Retinal pigment epithelial cell (primary cell): ENCODE measurements around the gene SUPT3H.
A peak's percentile ranks its signal among the peaks of the same experiment; 100 is the strongest.

ENCODE experiments used
- DNase-seq: peaks from one replicate; pipeline ENCODE4 v3.0.0-alpha.2; 2010; ENCODE audit warnings: low read depth
- H3K4me3 ChIP-seq: 2 replicates; pipeline ENCODE4 v1.5.1; 2011; ENCODE audit warnings: mild to moderate bottlenecking, low read length, control low read depth, moderate library complexity
- TF ChIP-seq, protein P1 (sequence below): conservative IDR thresholded peaks from 2 replicates; pipeline ENCODE4 v1.5.1; 2011; ENCODE audit warnings: low read depth, low read length, control low read depth, inconsistent platforms

SUPT3H gene

GRCh38 chr6:44966449-44967092 is 411.2 kb downstream of the SUPT3H start:
- H3K4me3 ChIP-seq = no peak overlapping the region
- TF ChIP-seq, protein P1, sequence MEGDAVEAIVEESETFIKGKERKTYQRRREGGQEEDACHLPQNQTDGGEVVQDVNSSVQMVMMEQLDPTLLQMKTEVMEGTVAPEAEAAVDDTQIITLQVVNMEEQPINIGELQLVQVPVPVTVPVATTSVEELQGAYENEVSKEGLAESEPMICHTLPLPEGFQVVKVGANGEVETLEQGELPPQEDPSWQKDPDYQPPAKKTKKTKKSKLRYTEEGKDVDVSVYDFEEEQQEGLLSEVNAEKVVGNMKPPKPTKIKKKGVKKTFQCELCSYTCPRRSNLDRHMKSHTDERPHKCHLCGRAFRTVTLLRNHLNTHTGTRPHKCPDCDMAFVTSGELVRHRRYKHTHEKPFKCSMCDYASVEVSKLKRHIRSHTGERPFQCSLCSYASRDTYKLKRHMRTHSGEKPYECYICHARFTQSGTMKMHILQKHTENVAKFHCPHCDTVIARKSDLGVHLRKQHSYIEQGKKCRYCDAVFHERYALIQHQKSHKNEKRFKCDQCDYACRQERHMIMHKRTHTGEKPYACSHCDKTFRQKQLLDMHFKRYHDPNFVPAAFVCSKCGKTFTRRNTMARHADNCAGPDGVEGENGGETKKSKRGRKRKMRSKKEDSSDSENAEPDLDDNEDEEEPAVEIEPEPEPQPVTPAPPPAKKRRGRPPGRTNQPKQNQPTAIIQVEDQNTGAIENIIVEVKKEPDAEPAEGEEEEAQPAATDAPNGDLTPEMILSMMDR = no peak
- DNase-seq = peak; percentile 35

GRCh38 chr6:44965708-44966107 is 412.0 kb downstream of the SUPT3H start:
- TF ChIP-seq, protein P1 = no peak
- H3K4me3 ChIP-seq = no peak overlapping the region
- no peak for DNase-seq

DNA sequence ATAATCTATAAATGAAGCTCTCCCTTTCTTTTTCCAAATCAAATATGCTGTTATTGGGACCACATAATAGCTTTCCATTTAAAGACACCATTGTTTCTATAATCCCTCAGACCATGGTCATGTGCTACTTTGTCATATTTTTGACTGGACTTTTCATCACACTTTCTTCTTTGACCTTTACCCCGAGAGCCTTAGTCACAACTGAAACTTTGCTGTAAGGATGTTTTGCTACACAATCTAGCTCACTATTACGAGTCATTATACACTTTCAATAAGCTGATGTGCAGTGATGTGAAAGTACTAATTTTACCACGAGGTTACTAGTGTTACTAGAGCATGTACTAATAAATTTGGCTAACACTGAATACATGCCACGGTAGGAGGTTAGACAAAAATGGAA is 416.8 kb downstream of the SUPT3H start:
- TF ChIP-seq, protein P1 = no peak
- peak; percentile 70 for DNase-seq
- no peak overlapping the region for H3K4me3 ChIP-seq

GRCh38 chr6:44959651-44960050 is 418.1 kb downstream of the SUPT3H start:
- DNase-seq = no peak
- TF ChIP-seq, protein P1 = no peak

DNA sequence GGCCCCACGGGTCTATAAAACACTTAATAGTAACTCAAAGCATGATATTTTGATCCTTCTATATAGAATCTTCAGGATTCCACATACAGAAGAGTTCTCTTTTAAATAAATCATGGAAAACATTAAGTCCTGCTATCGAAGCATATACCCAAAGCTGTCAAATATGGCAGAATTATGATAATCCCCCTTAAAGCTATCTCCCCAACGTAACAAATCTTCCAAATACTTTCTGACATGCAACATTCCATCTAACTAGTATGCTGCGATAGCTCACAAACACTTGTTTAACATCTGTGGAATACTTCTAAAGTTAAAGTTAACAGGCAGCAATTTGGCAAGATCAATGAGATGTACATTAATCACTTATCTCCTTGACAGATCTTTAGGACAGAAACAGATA is 420.6 kb downstream of the SUPT3H start:
- TF ChIP-seq, protein P1 = no peak
- H3K4me3 ChIP-seq = no peak overlapping the region
- DNase-seq = no peak

More at GRCh38 chr6:44959651-44960050, 418.1 kb downstream of the SUPT3H start:
- no peak overlapping the region for H3K4me3 ChIP-seq

- no peak for DNase-seq
- TF ChIP-seq, protein P1 = no peak
- H3K4me3 ChIP-seq = no peak overlapping the region
Measured at GRCh38 chr6:44956396-44956795, 421.3 kb downstream of the SUPT3H start.

DNA sequence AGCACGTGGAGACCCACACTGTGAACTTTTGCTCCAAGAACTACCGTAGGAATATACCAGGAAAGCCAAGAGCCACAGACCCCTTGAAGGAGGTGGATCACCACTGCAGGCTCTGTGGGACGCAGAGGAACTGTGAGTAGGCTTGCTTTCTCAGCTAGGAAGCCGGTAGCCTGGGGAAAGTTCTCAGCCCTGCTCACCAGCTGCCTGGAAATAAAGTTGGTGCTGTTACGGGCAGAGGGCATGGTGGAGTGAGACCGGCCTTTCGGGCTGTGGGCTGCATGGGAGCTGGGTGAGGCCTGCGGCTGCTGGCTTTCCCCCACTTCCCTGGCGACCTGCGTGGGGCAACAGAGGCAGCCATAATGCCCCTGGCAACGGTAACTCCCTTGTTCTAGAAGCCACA is 422.6 kb downstream of the SUPT3H start:
- TF ChIP-seq, protein P1 = no peak
- H3K4me3 ChIP-seq = no peak overlapping the region
- no peak for DNase-seq
